ENCODE measurements around the gene FZD2.
"Not testable (repeated sequence)": the region's sequence is repeated elsewhere in the genome, so short reads cannot be mapped to it uniquely, and the experiment has no call there.

DNA sequence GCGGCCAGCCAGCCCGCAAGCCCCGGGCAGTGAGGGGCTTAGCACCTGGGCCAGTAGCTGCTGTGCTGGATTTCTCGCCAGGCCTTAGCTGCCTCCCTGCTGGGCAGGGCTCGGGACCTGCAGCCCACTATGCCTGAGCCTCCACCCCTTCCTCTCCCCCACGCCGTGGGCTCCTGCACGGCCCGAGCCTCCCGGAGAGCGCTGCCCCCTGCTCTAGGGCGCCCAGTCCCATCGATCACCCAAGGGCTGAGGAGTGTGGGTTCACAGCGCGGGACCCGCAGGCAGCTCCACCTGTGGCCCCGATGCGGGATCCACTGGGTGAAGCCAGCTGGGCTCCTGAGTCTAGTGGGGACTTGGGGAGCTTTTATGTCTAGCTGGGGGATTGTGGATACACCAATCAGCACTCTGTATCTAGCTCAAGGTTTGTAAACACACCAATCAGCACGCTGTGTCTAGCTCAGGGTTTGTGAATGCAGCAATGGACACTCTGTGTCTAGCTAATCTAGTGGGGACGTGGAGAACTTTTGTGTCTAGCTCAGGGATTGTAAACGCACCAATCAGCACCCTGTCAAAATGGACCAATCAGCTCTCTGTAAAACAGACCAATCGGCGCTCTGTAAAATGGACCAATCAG lies 11.1 kb downstream of the FZD2 start:
- TF ChIP-seq, protein P1, sequence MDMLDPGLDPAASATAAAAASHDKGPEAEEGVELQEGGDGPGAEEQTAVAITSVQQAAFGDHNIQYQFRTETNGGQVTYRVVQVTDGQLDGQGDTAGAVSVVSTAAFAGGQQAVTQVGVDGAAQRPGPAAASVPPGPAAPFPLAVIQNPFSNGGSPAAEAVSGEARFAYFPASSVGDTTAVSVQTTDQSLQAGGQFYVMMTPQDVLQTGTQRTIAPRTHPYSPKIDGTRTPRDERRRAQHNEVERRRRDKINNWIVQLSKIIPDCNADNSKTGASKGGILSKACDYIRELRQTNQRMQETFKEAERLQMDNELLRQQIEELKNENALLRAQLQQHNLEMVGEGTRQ (IDR thresholded peaks at IDR 0.05; ENCODE audit: low read length) = not testable (repeated sequence)
- not testable (repeated sequence) for TF ChIP-seq SIRT6 (IDR thresholded peaks at IDR 0.05; ENCODE audit: low read length); CHD2 (IDR thresholded peaks at IDR 0.05; ENCODE audit: low read length); POLR2A (IDR thresholded peaks at IDR 0.05; ENCODE audit: control extremely low read depth in 1 of 2, low read depth in 2 of 2, low read length in 2 of 2); EZH2 (IDR thresholded peaks at IDR 0.05; ENCODE audit: low read depth, low read length, severe bottlenecking); SIN3A (conservative IDR thresholded peaks at IDR 0.05 in 1 of 2, IDR thresholded peaks at IDR 0.05 in 1 of 2; ENCODE audit: low read depth in 1 of 2, low read length in 2 of 2); JUND (IDR thresholded peaks at IDR 0.05; ENCODE audit: low read length); EP300 (IDR thresholded peaks at IDR 0.05; ENCODE audit: borderline replicate concordance in 1 of 2, low read depth in 2 of 2, low read length in 2 of 2); RNF2 (IDR thresholded peaks at IDR 0.05; ENCODE audit: borderline replicate concordance, low read depth, low read length, missing control alignments, poor library complexity, severe bottlenecking); SRF (IDR thresholded peaks at IDR 0.05; ENCODE audit: low read depth, low read length); SP1 (IDR thresholded peaks at IDR 0.05; ENCODE audit: low read depth, low read length); TEAD4 (IDR thresholded peaks at IDR 0.05; ENCODE audit: low read depth, low read length)
- TF ChIP-seq, protein P2, sequence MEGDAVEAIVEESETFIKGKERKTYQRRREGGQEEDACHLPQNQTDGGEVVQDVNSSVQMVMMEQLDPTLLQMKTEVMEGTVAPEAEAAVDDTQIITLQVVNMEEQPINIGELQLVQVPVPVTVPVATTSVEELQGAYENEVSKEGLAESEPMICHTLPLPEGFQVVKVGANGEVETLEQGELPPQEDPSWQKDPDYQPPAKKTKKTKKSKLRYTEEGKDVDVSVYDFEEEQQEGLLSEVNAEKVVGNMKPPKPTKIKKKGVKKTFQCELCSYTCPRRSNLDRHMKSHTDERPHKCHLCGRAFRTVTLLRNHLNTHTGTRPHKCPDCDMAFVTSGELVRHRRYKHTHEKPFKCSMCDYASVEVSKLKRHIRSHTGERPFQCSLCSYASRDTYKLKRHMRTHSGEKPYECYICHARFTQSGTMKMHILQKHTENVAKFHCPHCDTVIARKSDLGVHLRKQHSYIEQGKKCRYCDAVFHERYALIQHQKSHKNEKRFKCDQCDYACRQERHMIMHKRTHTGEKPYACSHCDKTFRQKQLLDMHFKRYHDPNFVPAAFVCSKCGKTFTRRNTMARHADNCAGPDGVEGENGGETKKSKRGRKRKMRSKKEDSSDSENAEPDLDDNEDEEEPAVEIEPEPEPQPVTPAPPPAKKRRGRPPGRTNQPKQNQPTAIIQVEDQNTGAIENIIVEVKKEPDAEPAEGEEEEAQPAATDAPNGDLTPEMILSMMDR (IDR thresholded peaks at IDR 0.05; ENCODE audit: control extremely low read depth in 1 of 3, insufficient read depth in 1 of 3, low read depth in 1 of 3, low read length in 3 of 3) = not testable (repeated sequence)
- TF ChIP-seq, protein P3, sequence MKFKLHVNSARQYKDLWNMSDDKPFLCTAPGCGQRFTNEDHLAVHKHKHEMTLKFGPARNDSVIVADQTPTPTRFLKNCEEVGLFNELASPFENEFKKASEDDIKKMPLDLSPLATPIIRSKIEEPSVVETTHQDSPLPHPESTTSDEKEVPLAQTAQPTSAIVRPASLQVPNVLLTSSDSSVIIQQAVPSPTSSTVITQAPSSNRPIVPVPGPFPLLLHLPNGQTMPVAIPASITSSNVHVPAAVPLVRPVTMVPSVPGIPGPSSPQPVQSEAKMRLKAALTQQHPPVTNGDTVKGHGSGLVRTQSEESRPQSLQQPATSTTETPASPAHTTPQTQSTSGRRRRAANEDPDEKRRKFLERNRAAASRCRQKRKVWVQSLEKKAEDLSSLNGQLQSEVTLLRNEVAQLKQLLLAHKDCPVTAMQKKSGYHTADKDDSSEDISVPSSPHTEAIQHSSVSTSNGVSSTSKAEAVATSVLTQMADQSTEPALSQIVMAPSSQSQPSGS (IDR thresholded peaks at IDR 0.05; ENCODE audit: low read length) = not testable (repeated sequence)

Data from H1 (cell line).